Activated naive CD4-positive, alpha-beta T cell treated with Interleukin-2 at 50 U/mL for 16 hours (primary cell): ENCODE data around the gene CST9L.

Source experiments
- DNase-seq: peaks from one replicate; pipeline ENCODE4 v3.0.0-alpha.2; 2020

Gene CST9L

DNA sequence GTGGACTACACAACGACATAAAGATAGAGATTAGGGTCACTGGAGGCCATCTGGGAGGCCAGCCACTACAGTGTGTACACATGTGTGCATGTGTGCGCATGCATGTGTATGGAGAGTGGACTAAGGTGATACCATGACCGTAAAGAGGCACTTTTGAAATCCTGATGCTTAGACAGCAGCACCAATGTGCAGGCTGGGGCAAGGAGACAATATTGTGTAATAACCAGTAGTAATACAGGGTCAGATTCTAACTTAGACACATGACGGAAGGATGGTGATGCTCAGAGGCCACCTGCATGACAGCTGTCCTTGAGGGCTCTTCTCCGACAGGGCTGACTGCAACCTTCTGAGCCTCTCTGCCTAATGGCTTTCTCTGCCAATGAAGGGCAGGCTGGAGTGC lies 25.5 kb downstream of the CST9L start:
- DNase-seq: no peak

DNA sequence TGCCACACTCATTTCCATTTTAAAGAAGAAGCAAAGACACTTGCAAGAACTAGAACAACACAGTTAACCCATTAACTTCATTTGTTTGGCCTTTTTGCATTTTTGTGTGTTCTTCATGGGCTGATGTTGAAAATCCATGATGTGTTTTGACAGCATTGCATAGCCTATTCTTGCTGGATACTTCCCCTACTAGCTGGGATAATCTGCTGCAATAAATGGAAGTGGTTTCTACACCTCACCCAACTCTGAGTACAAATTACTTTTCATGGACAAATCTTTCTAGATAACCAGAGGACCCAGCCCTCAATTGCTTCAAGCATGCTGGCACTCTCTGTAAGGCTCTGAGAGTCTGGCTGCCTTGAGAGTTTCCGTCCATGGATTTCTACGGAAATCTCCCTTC lies 26.5 kb downstream of the CST9L start:
- DNase-seq: no peak

GRCh38 chr20:23541330-23541729 lies 27.0 kb downstream of the CST9L start:
- no peak for DNase-seq

DNA sequence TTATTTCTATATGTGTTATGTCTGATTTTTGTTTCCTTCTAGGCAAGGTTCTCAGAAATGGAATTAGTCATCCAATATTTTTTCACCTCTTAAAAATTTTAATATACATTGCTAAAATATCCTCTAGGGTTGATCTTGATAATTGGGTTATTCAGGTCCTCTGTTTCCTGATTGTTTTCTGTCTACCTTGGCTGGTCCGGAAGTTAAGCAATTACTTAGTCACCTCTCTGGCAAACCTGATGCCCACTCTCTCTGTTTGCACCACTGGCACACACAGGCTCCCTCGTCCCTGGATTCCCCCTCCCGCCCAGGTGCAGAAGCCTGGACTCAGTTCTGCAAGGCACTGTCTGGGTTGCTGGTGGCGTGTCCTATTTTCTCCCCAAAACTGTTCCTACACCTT lies 27.7 kb downstream of the CST9L start:
- DNase-seq: no peak

GRCh38 chr20:23537030-23537429 lies 31.3 kb downstream of the CST9L start:
- DNase-seq: no peak

DNA sequence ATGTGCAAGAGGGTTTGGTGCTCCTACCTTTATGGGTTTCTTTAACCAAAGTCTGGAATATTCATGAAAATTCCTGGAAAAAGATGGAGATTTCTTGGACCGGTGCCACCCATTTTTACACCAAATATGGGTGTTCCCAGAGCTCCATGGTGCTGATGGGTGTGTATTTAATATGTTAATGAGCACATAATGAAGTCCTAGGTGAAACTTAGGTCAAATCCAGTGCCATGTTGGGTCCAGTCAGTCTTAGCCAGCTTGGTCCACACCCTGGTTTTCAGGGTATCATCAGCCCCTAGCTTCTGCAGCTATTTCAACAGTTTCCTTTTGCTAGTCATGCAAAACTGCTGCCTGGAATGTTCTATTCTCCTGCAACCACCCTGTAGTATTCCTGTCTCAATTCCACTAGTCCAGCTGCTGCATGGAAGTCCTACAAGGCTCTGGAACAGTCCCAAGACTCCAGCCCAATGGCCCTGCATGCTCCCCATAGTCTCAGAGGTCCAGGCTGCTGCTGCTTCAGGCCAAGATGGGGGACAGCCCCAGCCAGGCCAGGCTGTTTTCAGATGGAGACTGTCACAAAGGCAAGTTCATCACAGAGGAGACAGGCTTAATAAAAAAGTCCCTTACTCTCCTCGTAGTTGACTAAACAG lies 31.8 kb downstream of the CST9L start:
- DNase-seq: no peak

- no peak for DNase-seq
Measured at GRCh38 chr20:23534801-23535593, 33.3 kb downstream of the CST9L start.

- DNase-seq: no peak
Measured at GRCh38 chr20:23533161-23533560, 35.1 kb downstream of the CST9L start.

- no peak for DNase-seq
Measured at GRCh38 chr20:23532533-23532932, 35.8 kb downstream of the CST9L start.

GRCh38 chr20:23530937-23531567 lies 37.2 kb downstream of the CST9L start:
- no peak for DNase-seq

- no peak for DNase-seq
Measured at GRCh38 chr20:23528867-23529431, 39.3 kb downstream of the CST9L start.

DNA sequence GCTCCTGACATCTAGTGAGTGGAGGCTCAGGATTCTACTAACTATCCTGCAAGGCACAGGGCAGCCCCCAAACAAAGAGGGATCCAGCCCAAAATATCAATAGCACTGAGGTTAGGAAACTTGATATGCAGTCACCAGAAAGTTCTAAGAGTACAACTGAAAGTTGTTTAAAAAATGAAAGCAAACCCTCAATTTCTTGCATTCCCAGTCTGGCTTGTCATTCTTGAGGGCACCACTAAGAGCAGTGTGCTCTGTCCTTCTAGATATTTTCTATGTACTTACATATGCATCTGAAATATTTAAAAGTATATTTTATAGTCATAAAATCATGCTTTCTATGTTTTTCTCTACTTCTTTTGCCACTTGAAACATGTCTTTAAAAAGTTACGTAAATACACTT lies 41.4 kb downstream of the CST9L start:
- DNase-seq: no peak

- DNase-seq: no peak
Measured at GRCh38 chr20:23524146-23524545, 44.1 kb downstream of the CST9L start.

- no peak for DNase-seq
Measured at GRCh38 chr20:23520185-23520584, 48.1 kb downstream of the CST9L start.

DNA sequence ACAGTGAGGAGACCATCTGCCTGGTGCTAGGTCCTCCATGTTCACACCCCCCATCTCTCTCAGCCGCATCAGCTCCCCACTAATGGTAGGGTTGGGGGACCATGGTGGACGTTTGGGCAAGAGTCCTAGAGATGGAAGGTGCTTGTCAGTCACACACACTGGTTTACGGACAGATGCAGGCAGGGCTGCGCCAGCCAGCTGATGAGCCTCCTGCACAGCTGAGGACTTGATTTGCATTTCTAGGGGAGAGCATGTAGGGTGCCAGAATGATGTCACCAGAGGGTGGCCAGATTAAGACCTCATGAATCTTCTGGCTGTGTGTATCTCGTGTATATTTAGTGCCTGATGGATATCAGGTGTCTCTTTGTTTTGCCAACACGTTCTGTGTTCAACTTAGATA lies 48.7 kb downstream of the CST9L start:
- DNase-seq: no peak

DNA sequence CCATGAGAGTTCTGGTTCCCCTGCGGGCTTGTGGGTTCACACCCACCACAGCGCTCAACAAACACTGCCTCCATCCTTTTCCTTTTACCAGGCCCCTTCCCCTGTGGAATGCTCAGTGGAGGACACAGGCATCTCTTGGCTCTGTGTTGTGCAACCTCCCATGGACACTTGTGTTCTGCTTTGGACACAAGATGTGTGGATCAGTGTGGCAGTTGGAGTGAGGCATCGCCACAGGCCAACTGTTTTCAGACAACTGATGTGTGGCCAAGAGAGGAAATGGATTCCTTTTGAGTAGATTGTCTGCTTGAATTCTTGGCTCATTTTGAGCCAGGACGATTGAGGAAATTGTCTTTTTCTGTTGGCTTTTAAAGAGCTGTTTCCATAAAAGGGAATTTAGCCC lies 50.6 kb downstream of the CST9L start:
- no peak for DNase-seq

- no peak for DNase-seq
Measured at GRCh38 chr20:23515250-23515939, 52.9 kb downstream of the CST9L start.

GRCh38 chr20:23514848-23515247 lies 53.4 kb downstream of the CST9L start:
- no peak for DNase-seq
